MM.1S (cell line): ENCODE data around the gene ORC5.

Experiments
- DNase-seq: peaks from one replicate; pipeline ENCODE4 v3.0.0-alpha.2; 2015
- H2AFZ ChIP-seq: fragments of 300-600 bp; sonication (generic); 2 replicates; pipeline ENCODE4 v1.6.0; 2016; ENCODE audit warnings: antibody characterized with exemption, low read length
- H3F3A ChIP-seq: fragments of 300-600 bp; sonication (generic); 2 replicates; pipeline ENCODE4 v1.6.1; 2016; ENCODE audit warnings: mild to moderate bottlenecking, antibody characterized with exemption, low read length, moderate library complexity, mixed read lengths; ENCODE audit not compliant: insufficient read depth
- H3K27ac ChIP-seq: fragments of 300-600 bp; sonication (generic); 2 replicates; pipeline ENCODE4 v1.5.1; 2016; ENCODE audit warnings: mild to moderate bottlenecking, low read length
- H3K27me3 ChIP-seq: fragments of 300-600 bp; sonication (generic); replicated peaks from 2 replicates; pipeline ENCODE4 v1.6.0; 2016; ENCODE audit warnings: low read length; ENCODE audit not compliant: insufficient read depth
- H3K36me3 ChIP-seq: fragments of 300-600 bp; sonication (generic); replicated peaks from 2 replicates; pipeline ENCODE4 v1.6.1; 2016; ENCODE audit warnings: mild to moderate bottlenecking, low read length, mixed read lengths; ENCODE audit not compliant: insufficient read depth
- H3K4me1 ChIP-seq: fragments of 300-600 bp; sonication (generic); 2 replicates; pipeline ENCODE4 v1.6.1; 2016; ENCODE audit warnings: low read length, mixed read lengths
- H3K4me2 ChIP-seq: fragments of 300-600 bp; sonication (generic); 2 replicates; pipeline ENCODE4 v1.6.0; 2016; ENCODE audit warnings: low read depth, low read length
- H3K4me3 ChIP-seq: fragments of 300-600 bp; sonication (generic); 2 replicates; pipeline ENCODE4 v1.5.1; 2016; ENCODE audit warnings: low read length, mixed read lengths
- H3K79me2 ChIP-seq: fragments of 300-600 bp; sonication (generic); 2 replicates; pipeline ENCODE4 v1.6.1; 2016; ENCODE audit warnings: mixed run types, low read length, mixed read lengths
- H3K9ac ChIP-seq: fragments of 300-600 bp; sonication (generic); 2 replicates; pipeline ENCODE4 v1.6.1; 2016; ENCODE audit warnings: low read length, mixed read lengths
- H3K9me2 ChIP-seq: fragments of 300-600 bp; sonication (generic); replicated peaks from 2 replicates; pipeline ENCODE4 v1.6.1; 2016; ENCODE audit warnings: mild to moderate bottlenecking, low read length, mixed read lengths; ENCODE audit not compliant: insufficient read depth
- H3K9me3 ChIP-seq: fragments of 300-600 bp; sonication (generic); replicated peaks from 2 replicates; pipeline ENCODE4 v1.6.1; 2016; ENCODE audit warnings: mild to moderate bottlenecking, low read length, mixed read lengths; ENCODE audit not compliant: insufficient read depth
- H4K20me1 ChIP-seq: fragments of 300-600 bp; sonication (generic); 2 replicates; pipeline ENCODE4 v1.6.1; 2016; ENCODE audit warnings: mild to moderate bottlenecking, low read length, moderate library complexity, mixed read lengths; ENCODE audit not compliant: insufficient read depth
- CTCF ChIP-seq: fragments of 300-600 bp; sonication (generic); IDR thresholded peaks from 2 replicates; pipeline ENCODE4 v1.5.1; 2016; ENCODE audit warnings: antibody characterized with exemption, low read length, mixed read lengths
- EZH2 ChIP-seq: fragments of 300-600 bp; sonication (generic); optimal IDR thresholded peaks from 2 replicates; pipeline ENCODE3; 2017; ENCODE audit warnings: low read depth, mild to moderate bottlenecking, antibody characterized with exemption, low read length, mixed read lengths
- EZH2phosphoT487 ChIP-seq: fragments of 300-600 bp; sonication (generic); IDR thresholded peaks from 2 replicates; pipeline ENCODE4 v1.6.1; 2018; ENCODE audit warnings: antibody characterized with exemption, low read length

ORC5 gene

GRCh38 chr7:104160375-104160774 lies 47.4 kb downstream of the ORC5 start:
- Histone ChIP-seq H3K27ac (no peak overlapping the region), H3K9ac (no peak overlapping the region), H3F3A (no peaks in the 10 kb centered on the region), H3K9me3 (no peaks in the 10 kb centered on the region), H2AFZ (no peak overlapping the region), H3K4me3 (no peak overlapping the region), H3K27me3 (no peaks in the 10 kb centered on the region), H3K79me2 (no peaks in the 10 kb centered on the region), H3K4me2 (no peak overlapping the region), H3K36me3 (0 out of 2 replicates have a peak, but pooled peaks cover 5% of the 10 kb centered on the region), H3K4me1 (no peaks in the 10 kb centered on the region), H3K9me2 (no peaks in the 10 kb centered on the region), H4K20me1 (no peaks in the 10 kb centered on the region)
- TF ChIP-seq EZH2 (no peak), CTCF (peak; percentile 41)
- peak; percentile 27 for DNase-seq

GRCh38 chr7:104156842-104157277 lies 51.0 kb downstream of the ORC5 start:
- H3K27me3 ChIP-seq = no peaks in the 10 kb centered on the region
- no peak overlapping the region for H3K9ac ChIP-seq
- H3K79me2 ChIP-seq = no peaks in the 10 kb centered on the region
- DNase-seq = peak; percentile 61
- no peaks in the 10 kb centered on the region for H3K4me1 ChIP-seq
- no peak overlapping the region for H3K4me2 ChIP-seq
- H3K9me3 ChIP-seq = no peaks in the 10 kb centered on the region
- H4K20me1 ChIP-seq = no peaks in the 10 kb centered on the region
- no peaks in the 10 kb centered on the region; the same call in 1 of the 2 replicates for H3K36me3 ChIP-seq
- H2AFZ ChIP-seq = no peak overlapping the region
- H3F3A ChIP-seq = no peaks in the 10 kb centered on the region
- TF ChIP-seq CTCF (peak; percentile 76), EZH2phosphoT487 (no peak)
- H3K9me2 ChIP-seq = no peaks in the 10 kb centered on the region
- no peak overlapping the region for H3K4me3 ChIP-seq
- H3K27ac ChIP-seq = no peak overlapping the region

GRCh38 chr7:104153287-104153686 lies 54.5 kb downstream of the ORC5 start:
- no peaks in the 10 kb centered on the region for H3K79me2 ChIP-seq
- DNase-seq = no peak
- TF ChIP-seq EZH2 (no peak), CTCF (no peak)

More at GRCh38 chr7:104153287-104153686, 54.5 kb downstream of the ORC5 start:
- no peaks in the 10 kb centered on the region for H3F3A ChIP-seq
- no peaks in the 10 kb centered on the region for H4K20me1 ChIP-seq
- no peaks in the 10 kb centered on the region; the same call in 1 of the 2 replicates for H3K36me3 ChIP-seq
- no peak overlapping the region for H3K4me3 ChIP-seq
- no peak overlapping the region for H2AFZ ChIP-seq
- H3K9me2 ChIP-seq = no peaks in the 10 kb centered on the region
- H3K9ac ChIP-seq = no peak overlapping the region
- H3K4me2 ChIP-seq = no peak overlapping the region
- no peaks in the 10 kb centered on the region for H3K27me3 ChIP-seq
- H3K4me1 ChIP-seq = no peaks in the 10 kb centered on the region
- H3K27ac ChIP-seq = no peak overlapping the region
- no peaks in the 10 kb centered on the region for H3K9me3 ChIP-seq
